Hematopoietic multipotent progenitor cell treated with erythropoietin and hydrocortisone succinate and interleukin-3 and kit ligand, for 8 days (in vitro differentiated cells): ENCODE data around the gene GRIK5.
A peak's percentile ranks its signal among the peaks of the same experiment; 100 is the strongest.
"Not testable (repeated sequence)": the region's sequence is repeated elsewhere in the genome, so short reads cannot be mapped to it uniquely, and the experiment has no call there.

ENCODE experiments used
- DNase-seq: peaks from one replicate; pipeline ENCODE4 v3.0.0-alpha.2; 2015

The GRIK5 gene

DNA sequence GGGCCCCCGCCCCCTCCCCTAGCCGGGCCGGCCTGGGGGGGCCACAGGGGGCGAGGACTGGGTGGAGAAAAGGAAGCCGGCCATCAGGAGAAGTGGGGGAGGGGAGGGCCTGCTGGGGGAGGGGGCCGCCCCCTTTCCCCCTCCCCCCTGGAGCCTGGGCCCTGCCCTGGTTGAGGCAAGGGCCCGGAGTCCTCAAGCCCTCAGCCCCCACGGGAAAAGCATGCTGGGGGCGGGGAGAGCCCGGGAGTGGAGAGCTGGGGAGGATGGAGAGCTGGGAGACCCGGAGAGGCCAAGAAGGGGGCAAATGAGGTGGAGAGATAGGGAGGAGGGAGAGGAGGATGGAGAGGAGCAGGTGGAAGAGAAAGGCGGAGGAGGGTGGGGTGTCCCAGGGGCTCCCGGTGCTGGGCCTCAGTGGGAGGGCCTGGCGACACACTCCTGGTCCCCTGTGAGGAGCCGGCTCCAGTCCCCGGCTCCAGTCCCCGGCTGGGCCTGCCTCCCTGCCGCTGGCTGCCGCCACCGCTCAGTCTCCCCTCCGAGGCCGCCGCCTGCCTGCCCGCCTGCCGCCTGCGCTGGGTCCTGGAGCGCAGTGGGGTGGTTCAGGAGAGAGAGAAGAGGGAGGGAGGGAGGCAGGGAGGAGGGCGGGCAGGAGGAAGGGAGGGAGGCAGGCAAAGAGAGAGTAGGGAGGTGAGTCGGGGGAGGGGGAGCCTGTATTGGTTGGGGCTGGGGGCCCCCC, at the start of gene GRIK5:
GRIK5 (minus strand) TSS at position 588 of the 733 bp plus-strand sequence. CDS start 4,436 bp downstream, outside the sequence.
- DNase-seq, result no peak

DNA sequence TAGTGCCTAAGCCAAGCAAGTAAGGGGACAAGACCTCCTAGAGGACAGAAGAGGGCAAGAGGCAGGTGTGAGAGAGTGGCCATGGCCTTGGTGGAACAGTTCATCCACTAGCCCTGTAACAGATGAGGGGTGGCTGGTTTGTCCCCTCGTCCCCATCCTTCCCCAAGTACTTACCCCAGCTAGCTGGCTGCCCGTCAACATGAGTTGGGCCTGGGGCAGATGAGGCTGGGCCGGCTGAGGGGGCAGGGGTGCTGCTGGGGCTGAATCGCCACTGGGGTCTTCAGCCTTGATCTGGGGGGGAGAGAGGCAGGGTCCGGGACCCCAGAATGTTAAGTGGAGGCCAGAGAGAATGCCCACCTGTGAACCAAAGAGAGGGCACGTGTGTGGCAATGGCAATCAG, 47.1 kb upstream of the GRIK5 start:
- no peak for DNase-seq

GRCh38 chr19:42116308-42117075, 46.5 kb upstream of the GRIK5 start:
- no peak for DNase-seq

DNA sequence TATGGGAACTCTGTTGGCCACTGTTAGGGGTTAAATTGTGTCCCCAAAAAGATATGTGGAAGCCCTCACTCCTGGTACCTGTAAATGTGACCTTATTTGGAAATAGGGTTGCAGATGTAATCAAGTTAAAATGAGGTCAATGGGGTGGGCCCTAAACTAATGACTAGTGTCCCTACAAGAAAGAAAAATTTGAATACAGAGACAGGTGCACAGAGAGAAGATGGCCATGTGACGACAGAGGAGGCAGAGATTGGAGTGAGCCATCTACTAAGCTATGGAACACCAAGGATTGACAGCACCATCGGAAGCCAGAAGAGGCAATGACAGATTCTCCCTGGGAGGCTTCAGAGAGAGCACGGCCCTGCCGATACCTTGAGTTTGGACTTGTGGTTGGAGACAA, 45.7 kb upstream of the GRIK5 start:
- DNase-seq, result no peak

GRCh38 chr19:42115219-42115618, 45.2 kb upstream of the GRIK5 start:
- DNase-seq, result no peak

- no peak for DNase-seq
These were observed 44.4 kb upstream of the GRIK5 start for GRCh38 chr19:42114412-42114811.

GRCh38 chr19:42113641-42114348, 43.8 kb upstream of the GRIK5 start:
- no peak for DNase-seq

GRCh38 chr19:42111811-42112210, 41.8 kb upstream of the GRIK5 start:
- DNase-seq, result no peak

DNA sequence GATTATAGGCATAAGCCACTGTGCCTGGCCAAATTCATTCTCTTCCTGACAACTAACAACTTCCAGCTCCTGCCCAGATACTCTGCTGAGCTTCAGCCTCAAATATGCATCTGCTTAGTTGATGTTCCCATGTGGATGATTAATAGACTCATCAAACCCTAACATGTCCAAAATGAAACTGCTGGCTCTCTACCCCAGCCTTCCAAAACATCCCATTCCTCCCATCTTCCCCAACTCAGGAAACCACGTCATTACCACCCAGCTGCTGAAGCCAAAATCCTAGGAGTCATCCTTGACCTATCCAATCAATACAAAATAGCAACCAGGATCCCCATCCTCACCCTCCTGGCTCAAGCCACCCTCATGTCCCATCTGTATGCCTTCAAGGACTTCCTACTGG, 41.4 kb upstream of the GRIK5 start:
- no peak for DNase-seq

DNA sequence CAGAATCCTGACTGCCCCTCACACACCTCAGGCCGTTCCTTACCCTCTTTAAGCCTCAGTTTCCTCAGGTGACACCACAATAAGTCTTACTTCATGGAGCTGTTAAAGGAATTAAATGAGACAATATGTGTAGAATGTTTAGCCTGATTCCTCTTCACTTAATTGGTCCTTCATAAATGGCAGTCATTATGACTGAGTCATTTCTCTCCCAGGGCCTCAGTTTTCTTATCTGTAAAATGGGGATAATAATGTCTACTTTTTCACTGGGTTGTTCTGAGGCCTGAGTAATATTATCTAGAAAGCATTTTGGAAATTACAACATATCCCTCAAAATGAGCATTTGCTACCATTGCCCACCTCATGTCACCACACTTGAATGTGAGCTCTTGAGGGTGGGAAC, 40.7 kb upstream of the GRIK5 start:
- DNase-seq, result no peak

DNA sequence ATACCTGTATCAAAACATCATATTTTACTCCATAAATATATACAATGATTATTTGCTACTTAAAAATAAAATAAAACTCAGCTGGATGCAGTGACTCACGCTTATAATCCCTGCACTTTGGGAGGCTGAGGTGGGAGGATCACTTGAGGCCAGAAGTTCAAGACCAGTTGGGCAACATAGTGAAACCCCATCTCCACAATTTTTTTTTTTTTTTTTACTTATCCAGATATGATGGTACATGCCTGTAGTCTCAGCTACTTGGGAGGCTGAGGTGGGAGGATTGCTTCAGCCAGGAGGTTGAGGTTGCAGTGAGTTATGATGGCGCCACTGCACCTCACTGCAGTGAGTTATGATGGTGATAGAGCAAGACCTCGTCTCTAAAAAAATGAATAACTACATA, 39.9 kb upstream of the GRIK5 start:
- no peak for DNase-seq

- DNase-seq, result peak; percentile 88
These were observed 38.8 kb upstream of the GRIK5 start for GRCh38 chr19:42108527-42109389.

GRCh38 chr19:42105368-42105767, 35.4 kb upstream of the GRIK5 start:
- no peak for DNase-seq

DNA sequence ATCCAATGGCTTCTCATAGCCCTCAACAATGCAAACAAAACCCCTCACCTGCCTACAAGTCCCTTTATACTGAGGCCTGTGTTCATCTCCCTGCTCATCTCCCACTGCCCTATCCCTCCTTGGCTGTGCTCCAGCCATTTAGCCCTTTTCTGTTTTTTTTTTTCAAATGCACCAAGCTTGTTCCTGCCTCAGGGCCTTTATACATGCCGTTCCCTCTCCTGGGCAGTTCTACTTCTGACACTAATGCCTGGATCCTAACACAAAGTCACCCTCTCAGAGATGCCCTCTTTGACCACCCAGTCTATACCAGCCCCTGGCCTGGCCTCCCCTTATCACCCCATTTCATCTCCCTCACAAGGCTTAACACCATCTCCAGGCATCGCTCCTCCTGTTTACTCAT, 32.9 kb upstream of the GRIK5 start:
- no peak for DNase-seq

DNA sequence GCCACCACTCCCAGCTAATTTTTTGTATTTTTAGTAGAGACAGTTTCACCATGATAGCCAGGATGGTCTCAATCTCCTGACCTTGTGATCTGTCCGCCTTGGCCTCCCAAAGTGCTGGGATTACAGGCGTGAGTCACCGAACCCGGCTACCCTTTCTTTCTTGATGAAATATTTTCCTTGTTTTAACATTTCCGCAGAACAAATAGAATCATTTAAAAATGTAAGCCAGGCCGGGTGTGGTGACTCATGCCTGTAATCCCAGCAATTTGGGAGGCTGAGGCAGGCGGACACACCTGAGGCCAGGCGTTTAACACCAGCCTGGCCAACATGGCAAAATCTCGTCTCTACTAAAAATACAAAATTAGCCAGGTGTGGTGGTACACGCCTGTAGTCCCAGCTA, 30.2 kb upstream of the GRIK5 start:
- not testable (repeated sequence) for DNase-seq

- no peak for DNase-seq
These were observed 29.4 kb upstream of the GRIK5 start for GRCh38 chr19:42099336-42099925.

GRCh38 chr19:42098781-42099180, 28.8 kb upstream of the GRIK5 start:
- DNase-seq, result no peak

DNA sequence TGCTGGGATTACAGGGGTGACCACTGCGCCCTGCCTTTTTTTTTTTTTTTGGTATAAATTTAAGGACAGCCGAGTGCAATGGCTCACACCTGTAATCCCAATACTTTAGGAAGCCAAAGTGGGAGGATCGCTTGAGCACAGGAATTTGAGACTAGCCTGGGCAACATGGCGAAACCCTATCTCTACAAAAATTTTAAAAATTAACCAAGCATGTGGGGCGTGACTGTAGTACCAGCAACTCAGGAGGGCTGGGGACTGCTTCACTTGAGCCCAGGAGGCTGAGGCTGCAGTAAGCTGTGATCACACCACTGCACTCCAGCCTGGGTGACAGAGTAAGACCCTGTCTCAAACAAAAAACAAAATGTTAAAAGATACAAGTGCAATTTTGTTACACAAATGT, 27.5 kb upstream of the GRIK5 start:
- no peak for DNase-seq

- no peak for DNase-seq
These were observed 26.3 kb upstream of the GRIK5 start for GRCh38 chr19:42096255-42096837.

GRCh38 chr19:42095814-42096230, 25.8 kb upstream of the GRIK5 start:
- no peak for DNase-seq

- DNase-seq, result no peak
These were observed 25.3 kb upstream of the GRIK5 start for GRCh38 chr19:42095142-42095813.
